Liver (tissue), 9 donors: ENCODE data around the gene GPHN. TPM values are rescaled to one million over a fixed set of nuclear protein-coding genes. Genes with fewer than 3 reads are reported as not detected.

ENCODE experiments used
- DNase-seq: peaks from one replicate; pipeline ENCODE4 v3.0.0-alpha.2; 2017; ENCODE audit warnings: low spot score
- H3K27ac ChIP-seq, 2 donors: one replicate each; pipeline ENCODE4 v1.7.0; 2013; ENCODE audit warnings: inconsistent platforms in 2 of 2, low read length in 2 of 2, control low read depth in 1 of 2, low read depth in 1 of 2, mild to moderate bottlenecking in 1 of 2
- H3K27me3 ChIP-seq, 4 donors: one replicate each; pipeline versions ENCODE4 v1.6.1 to v1.7.0; 2013; ENCODE audit warnings: low read length in 3 of 4, inconsistent platforms in 1 of 4, mild to moderate bottlenecking in 1 of 4, moderate library complexity in 1 of 4; ENCODE audit not compliant: control insufficient read depth in 4 of 4, insufficient read depth in 4 of 4
- H3K36me3 ChIP-seq, 4 donors: one replicate each; pipeline versions ENCODE4 v1.6.1 to v1.7.0; 2013; ENCODE audit warnings: low read length in 3 of 4, mild to moderate bottlenecking in 3 of 4, low read depth in 1 of 4, moderate library complexity in 1 of 4; ENCODE audit not compliant: control insufficient read depth in 4 of 4, insufficient read depth in 3 of 4
- H3K4me1 ChIP-seq, 4 donors: one replicate each; pipeline versions ENCODE4 v1.6.1 to v1.7.0; 2013; ENCODE audit warnings: low read length in 3 of 4, mild to moderate bottlenecking in 3 of 4, moderate library complexity in 1 of 4; ENCODE audit not compliant: control insufficient read depth in 4 of 4, insufficient read depth in 4 of 4
- H3K4me3 ChIP-seq, 3 donors: one replicate each; pipeline versions ENCODE4 v1.6.1 to v1.7.0; 2013; ENCODE audit warnings: low read length in 3 of 3, control low read depth in 1 of 3, low read depth in 1 of 3, mild to moderate bottlenecking in 1 of 3
- H3K9ac ChIP-seq, 2 donors: one replicate each; pipeline ENCODE4 v1.7.0; 2013; ENCODE audit warnings: low read length in 2 of 2, mild to moderate bottlenecking in 2 of 2, moderate library complexity in 2 of 2, control low read depth in 1 of 2, low read depth in 1 of 2
- H3K9me3 ChIP-seq, 4 donors: one replicate each; pipeline versions ENCODE4 v1.6.1 to v1.7.0; 2013; ENCODE audit warnings: low read length in 3 of 4; ENCODE audit not compliant: control insufficient read depth in 4 of 4
- EGR1 ChIP-seq, 2 donors: IDR thresholded peaks; 2 replicates each; pipeline ENCODE4 v1.6.1; 2016 to 2018; ENCODE audit warnings: antibody characterized with exemption in 2 of 2, low read depth in 2 of 2
- FOXA1 ChIP-seq: IDR thresholded peaks from 2 replicates; pipeline ENCODE4 v1.6.1; 2016; ENCODE audit warnings: antibody characterized with exemption
- FOXA2 ChIP-seq: IDR thresholded peaks from 2 replicates; pipeline ENCODE4 v1.6.1; 2016; ENCODE audit warnings: antibody characterized with exemption
- GABPA ChIP-seq, 2 donors: IDR thresholded peaks in 1 of 2; conservative IDR thresholded peaks in 1 of 2; 2 replicates each; pipeline ENCODE4 v1.6.1; 2016; ENCODE audit warnings: antibody characterized with exemption in 2 of 2, mild to moderate bottlenecking in 1 of 2, moderate library complexity in 1 of 2
- HNF4A ChIP-seq, 2 donors: conservative IDR thresholded peaks; 2 replicates each; pipeline ENCODE4 v1.6.1; 2016; ENCODE audit warnings: antibody characterized with exemption in 2 of 2, mild to moderate bottlenecking in 2 of 2
- HNF4G ChIP-seq: IDR thresholded peaks from 2 replicates; pipeline ENCODE4 v1.6.1; 2016; ENCODE audit warnings: antibody characterized with exemption
- JUND ChIP-seq, 2 donors: IDR thresholded peaks; 2 replicates each; pipeline ENCODE4 v1.6.1; 2016; ENCODE audit warnings: antibody characterized with exemption in 2 of 2
- MAX ChIP-seq: IDR thresholded peaks from 2 replicates; pipeline ENCODE4 v1.6.1; 2016; ENCODE audit warnings: antibody characterized with exemption
- RAD21 ChIP-seq, 2 donors: IDR thresholded peaks; 2 replicates each; pipeline ENCODE4 v1.6.1; 2016; ENCODE audit warnings: antibody characterized with exemption in 2 of 2, mild to moderate bottlenecking in 2 of 2
- RXRA ChIP-seq, 2 donors: IDR thresholded peaks; 2 replicates each; pipeline ENCODE4 v1.6.1; 2017 to 2018; ENCODE audit warnings: antibody characterized with exemption in 2 of 2, mild to moderate bottlenecking in 1 of 2
- YY1 ChIP-seq: IDR thresholded peaks from 2 replicates; pipeline ENCODE4 v1.6.1; 2016; ENCODE audit warnings: antibody characterized with exemption, mild to moderate bottlenecking
- WGBS: extraction: QIAGEN DNeasy Blood & Tissue Kit; methylation state at CpG from one replicate; pipeline ENCODE4 v1.1.7; 2013; 5-methylcytosine and 5-hydroxymethylcytosine counted together
- polyA plus RNA-seq, 2 donors: library from polyadenylated mRNA; stranded (reverse) in 1 of 2; unstranded in 1 of 2; fragments of 200-250 nt in 1 of 2; fragments of >200 nt in 1 of 2; fragmentation: Nextera tagmentation in 1 of 2; extraction: Ambion mirVana in 1 of 2; gene quantifications; one replicate each; pipeline versions ENCODE4 v1.2.1 to v1.2.3, GENCODE V29; 2013 to 2015
- total RNA-seq, 2 donors: library from RNA; depleted of rRNA; stranded (reverse); fragments of >200 nt; gene quantifications; one replicate each; pipeline ENCODE4 v1.2.3, GENCODE V29; 2014
- TF ChIP-seq, protein P1 (sequence below): IDR thresholded peaks from 2 replicates; pipeline ENCODE4 v1.6.1; 2016; ENCODE audit warnings: antibody characterized with exemption
- TF ChIP-seq, protein P2 (sequence below): IDR thresholded peaks from 2 replicates; pipeline ENCODE4 v1.6.1; 2016; ENCODE audit warnings: antibody characterized with exemption
- TF ChIP-seq, protein P3 (sequence below): IDR thresholded peaks from 2 replicates; pipeline ENCODE4 v1.6.1; 2016; ENCODE audit warnings: antibody characterized with exemption, mild to moderate bottlenecking
- TF ChIP-seq, protein P4 (sequence below): fragments of 150-350 bp; IDR thresholded peaks from 2 replicates; pipeline ENCODE4 v1.5.1; 2017; ENCODE audit warnings: improper control_type of control experiment, low read depth, low read length; ENCODE audit not compliant: missing input control
- donor health status: healthy.
- donor health status: healthy.
- donor health status: healthy.
- donor health status: healthy.
- donor health status: healthy.

The GPHN gene
- total and polyA plus RNA-seq, 4 donors: 18.4 to 76.4 (median 47.4) TPM

- no peak overlapping the region for H3K27ac ChIP-seq
- WGBS: 36% methylated on average over 3 of the region's 3 CpGs
- H3K36me3 ChIP-seq: no peaks in the 10 kb centered on the region
- no peaks in the 10 kb centered on the region for H3K27me3 ChIP-seq
- H3K4me3 ChIP-seq: no peak overlapping the region
- H3K9ac ChIP-seq: no peak overlapping the region
- no peak for DNase-seq
- peak; percentile 10 to 12 for TF ChIP-seq JUND (IDR thresholded peaks at IDR 0.05)
- no peak for TF ChIP-seq FOXA1
- TF ChIP-seq, protein P1, sequence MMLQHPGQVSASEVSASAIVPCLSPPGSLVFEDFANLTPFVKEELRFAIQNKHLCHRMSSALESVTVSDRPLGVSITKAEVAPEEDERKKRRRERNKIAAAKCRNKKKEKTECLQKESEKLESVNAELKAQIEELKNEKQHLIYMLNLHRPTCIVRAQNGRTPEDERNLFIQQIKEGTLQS: no peak
- no peak for TF ChIP-seq MAX
- TF ChIP-seq, protein P2, sequence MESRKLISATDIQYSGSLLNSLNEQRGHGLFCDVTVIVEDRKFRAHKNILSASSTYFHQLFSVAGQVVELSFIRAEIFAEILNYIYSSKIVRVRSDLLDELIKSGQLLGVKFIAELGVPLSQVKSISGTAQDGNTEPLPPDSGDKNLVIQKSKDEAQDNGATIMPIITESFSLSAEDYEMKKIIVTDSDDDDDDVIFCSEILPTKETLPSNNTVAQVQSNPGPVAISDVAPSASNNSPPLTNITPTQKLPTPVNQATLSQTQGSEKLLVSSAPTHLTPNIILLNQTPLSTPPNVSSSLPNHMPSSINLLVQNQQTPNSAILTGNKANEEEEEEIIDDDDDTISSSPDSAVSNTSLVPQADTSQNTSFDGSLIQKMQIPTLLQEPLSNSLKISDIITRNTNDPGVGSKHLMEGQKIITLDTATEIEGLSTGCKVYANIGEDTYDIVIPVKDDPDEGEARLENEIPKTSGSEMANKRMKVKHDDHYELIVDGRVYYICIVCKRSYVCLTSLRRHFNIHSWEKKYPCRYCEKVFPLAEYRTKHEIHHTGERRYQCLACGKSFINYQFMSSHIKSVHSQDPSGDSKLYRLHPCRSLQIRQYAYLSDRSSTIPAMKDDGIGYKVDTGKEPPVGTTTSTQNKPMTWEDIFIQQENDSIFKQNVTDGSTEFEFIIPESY: no peak
- peak; percentile 33 for TF ChIP-seq FOXA2
- TF ChIP-seq, protein P3, sequence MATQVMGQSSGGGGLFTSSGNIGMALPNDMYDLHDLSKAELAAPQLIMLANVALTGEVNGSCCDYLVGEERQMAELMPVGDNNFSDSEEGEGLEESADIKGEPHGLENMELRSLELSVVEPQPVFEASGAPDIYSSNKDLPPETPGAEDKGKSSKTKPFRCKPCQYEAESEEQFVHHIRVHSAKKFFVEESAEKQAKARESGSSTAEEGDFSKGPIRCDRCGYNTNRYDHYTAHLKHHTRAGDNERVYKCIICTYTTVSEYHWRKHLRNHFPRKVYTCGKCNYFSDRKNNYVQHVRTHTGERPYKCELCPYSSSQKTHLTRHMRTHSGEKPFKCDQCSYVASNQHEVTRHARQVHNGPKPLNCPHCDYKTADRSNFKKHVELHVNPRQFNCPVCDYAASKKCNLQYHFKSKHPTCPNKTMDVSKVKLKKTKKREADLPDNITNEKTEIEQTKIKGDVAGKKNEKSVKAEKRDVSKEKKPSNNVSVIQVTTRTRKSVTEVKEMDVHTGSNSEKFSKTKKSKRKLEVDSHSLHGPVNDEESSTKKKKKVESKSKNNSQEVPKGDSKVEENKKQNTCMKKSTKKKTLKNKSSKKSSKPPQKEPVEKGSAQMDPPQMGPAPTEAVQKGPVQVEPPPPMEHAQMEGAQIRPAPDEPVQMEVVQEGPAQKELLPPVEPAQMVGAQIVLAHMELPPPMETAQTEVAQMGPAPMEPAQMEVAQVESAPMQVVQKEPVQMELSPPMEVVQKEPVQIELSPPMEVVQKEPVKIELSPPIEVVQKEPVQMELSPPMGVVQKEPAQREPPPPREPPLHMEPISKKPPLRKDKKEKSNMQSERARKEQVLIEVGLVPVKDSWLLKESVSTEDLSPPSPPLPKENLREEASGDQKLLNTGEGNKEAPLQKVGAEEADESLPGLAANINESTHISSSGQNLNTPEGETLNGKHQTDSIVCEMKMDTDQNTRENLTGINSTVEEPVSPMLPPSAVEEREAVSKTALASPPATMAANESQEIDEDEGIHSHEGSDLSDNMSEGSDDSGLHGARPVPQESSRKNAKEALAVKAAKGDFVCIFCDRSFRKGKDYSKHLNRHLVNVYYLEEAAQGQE: no peak
- TF ChIP-seq HNF4A (conservative IDR thresholded peaks at IDR 0.05): peak in 1 of 2 donors; percentile 46
- peak in 1 of 2 donors; percentile 65 for TF ChIP-seq RXRA (IDR thresholded peaks at IDR 0.05)
- TF ChIP-seq YY1: peak; percentile 38
- TF ChIP-seq GABPA (IDR thresholded peaks at IDR 0.05 in 1 of 2, conservative IDR thresholded peaks at IDR 0.05 in 1 of 2): no peak
- peak in 1 of 2 donors; percentile 6 for TF ChIP-seq RAD21 (IDR thresholded peaks at IDR 0.05)
- no peak for TF ChIP-seq HNF4G
- peaks cover 10 to 33% (median 27%) of the 10 kb centered on the region in 4 donors for H3K4me1 ChIP-seq
- H3K9me3 ChIP-seq: no peaks in the 10 kb centered on the region
Observed at GRCh38 chr14:66485029-66485428, 22.9 kb upstream of the GPHN start.

- H3K4me3 ChIP-seq: no peak within 1 kb of the TSS
- 87% methylated on average over 2 of the region's 2 CpGs for WGBS
Observed at GRCh38 chr14:66485910-66486421, 22.0 kb upstream of the GPHN start, which contains the start of gene CCDC196. Gene CCDC196 (plus strand): TSS chr14:66486371. CDS start chr14:66486503, 132 bp downstream.

More at GRCh38 chr14:66485910-66486421, 22.0 kb upstream of the GPHN start, which contains the start of gene CCDC196:
- TF ChIP-seq, protein P3: no peak
- TF ChIP-seq RAD21 (IDR thresholded peaks at IDR 0.05) (no peak), MAX (no peak), YY1 (no peak), RXRA (IDR thresholded peaks at IDR 0.05) (no peak), EGR1 (IDR thresholded peaks at IDR 0.05; ENCODE audit: low read depth in 2 of 2) (no peak), GABPA (IDR thresholded peaks at IDR 0.05 in 1 of 2, conservative IDR thresholded peaks at IDR 0.05 in 1 of 2) (no peak), HNF4A (conservative IDR thresholded peaks at IDR 0.05) (no peak)
- TF ChIP-seq, protein P1: no peak
- TF ChIP-seq, protein P4, sequence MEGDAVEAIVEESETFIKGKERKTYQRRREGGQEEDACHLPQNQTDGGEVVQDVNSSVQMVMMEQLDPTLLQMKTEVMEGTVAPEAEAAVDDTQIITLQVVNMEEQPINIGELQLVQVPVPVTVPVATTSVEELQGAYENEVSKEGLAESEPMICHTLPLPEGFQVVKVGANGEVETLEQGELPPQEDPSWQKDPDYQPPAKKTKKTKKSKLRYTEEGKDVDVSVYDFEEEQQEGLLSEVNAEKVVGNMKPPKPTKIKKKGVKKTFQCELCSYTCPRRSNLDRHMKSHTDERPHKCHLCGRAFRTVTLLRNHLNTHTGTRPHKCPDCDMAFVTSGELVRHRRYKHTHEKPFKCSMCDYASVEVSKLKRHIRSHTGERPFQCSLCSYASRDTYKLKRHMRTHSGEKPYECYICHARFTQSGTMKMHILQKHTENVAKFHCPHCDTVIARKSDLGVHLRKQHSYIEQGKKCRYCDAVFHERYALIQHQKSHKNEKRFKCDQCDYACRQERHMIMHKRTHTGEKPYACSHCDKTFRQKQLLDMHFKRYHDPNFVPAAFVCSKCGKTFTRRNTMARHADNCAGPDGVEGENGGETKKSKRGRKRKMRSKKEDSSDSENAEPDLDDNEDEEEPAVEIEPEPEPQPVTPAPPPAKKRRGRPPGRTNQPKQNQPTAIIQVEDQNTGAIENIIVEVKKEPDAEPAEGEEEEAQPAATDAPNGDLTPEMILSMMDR: no peak
- TF ChIP-seq, protein P2: no peak
- Histone ChIP-seq H3K36me3 (no peaks in the 10 kb centered on the region), H3K27ac (no peak within 1 kb of the TSS), H3K9me3 (no peaks in the 10 kb centered on the region), H3K9ac (no peak within 1 kb of the TSS), H3K4me1 (peaks cover 13 to 42% (median 36%) of the 10 kb centered on the region in 4 donors), H3K27me3 (no peaks in the 10 kb centered on the region)
- no peak for DNase-seq
